HCT116 (cell line): Measurements from ENCODE around the gene UBA7. TPM values are rescaled to one million over a fixed set of nuclear protein-coding genes. Genes with fewer than 3 reads are reported as not detected.
"Not testable (repeated sequence)": the region's sequence is repeated elsewhere in the genome, so short reads cannot be mapped to it uniquely, and the experiment has no call there.

Source experiments
- ATAC-seq: fragments of 200-7000 bp; cut with Tn5 transposase; 2 replicates; pipeline ENCODE4 v1.9.1; 2020; ENCODE audit warnings: mild to moderate bottlenecking, moderate library complexity
- BruUV-seq: library from RNA; stranded (reverse); fragments of 400-500 nt; replicated peaks from 2 replicates; lab custom pipeline; 2021; lab: Mats Ljungman, UMichigan
- CTCF ChIA-PET: fragments of 300-600 bp; sonication (Branson Sonifier 250); formaldehyde crosslinking; loops from one replicate; lab custom pipeline; 2021; ENCODE audit warnings: antibody characterized with exemption; lab: Charles Lee
- POLR2A ChIA-PET: fragments of 300-600, 350-600 bp; sonication (Branson Sonifier 250); formaldehyde crosslinking; loops from one replicate; lab custom pipeline; 2021; ENCODE audit warnings: antibody characterized with exemption; lab: Charles Lee
- RAD21 ChIA-PET, 2 experiments: fragments of 300-600 bp; sonication (Branson Sonifier 250); formaldehyde crosslinking; loops; one replicate each; lab custom pipeline; 2023; ENCODE audit warnings: low total read pairs in 2 of 2; ENCODE audit not compliant: uncharacterized antibody in 2 of 2, unreplicated experiment in 2 of 2, low non-redundant PET in 1 of 2; lab: Charles Lee
- DNase-seq: peaks from one replicate; pipeline ENCODE4 v3.0.0-alpha.2; 2010; ENCODE audit warnings: low read depth, low spot score
- H2AFZ ChIP-seq: fragments of 200-600 bp; shearing (Covaris generic), sonication (generic); 2 replicates; pipeline ENCODE4 v1.6.1; 2017; ENCODE audit warnings: low read depth, mixed run types, mixed read lengths, antibody characterized with exemption, low read length; ENCODE audit not compliant: poor library complexity, severe bottlenecking
- H3K27ac ChIP-seq: 2 replicates; pipeline ENCODE4 v1.5.1; 2012; ENCODE audit warnings: low read depth, low read length
- H3K27me3 ChIP-seq: fragments of 200-600 bp; sonication (generic); 2 replicates; pipeline ENCODE4 v1.6.1; 2016; ENCODE audit warnings: mixed run types, low read length, mixed read lengths; ENCODE audit not compliant: insufficient read depth
- H3K36me3 ChIP-seq, 2 experiments: fragments of 200-500 bp in 1 of 2; fragments of 200-600 bp in 1 of 2; sonication (Bioruptor generic) in 1 of 2; sonication (generic) in 1 of 2; 2 replicates each; pipeline versions ENCODE4 v1.5.1 to v1.6.1; 2014 to 2016; ENCODE audit warnings: low read length in 2 of 2, inconsistent platforms in 1 of 2, mixed read lengths in 1 of 2, mixed run types in 1 of 2; ENCODE audit not compliant: insufficient read depth in 2 of 2, control insufficient read depth in 1 of 2
- H3K4me1 ChIP-seq, 2 experiments: fragments of 200-600 bp in 1 of 2; sonication (generic) in 1 of 2; 2 replicates each; pipeline versions ENCODE4 v1.5.1 to v1.6.1; 2012 to 2017; ENCODE audit warnings: low read length in 2 of 2, inconsistent platforms in 1 of 2, mild to moderate bottlenecking in 1 of 2, mixed read lengths in 1 of 2, mixed run types in 1 of 2, moderate library complexity in 1 of 2; ENCODE audit not compliant: insufficient read depth in 2 of 2, control insufficient read depth in 1 of 2
- H3K4me2 ChIP-seq: fragments of 200-600 bp; sonication (generic); 2 replicates; pipeline ENCODE4 v1.6.1; 2017; ENCODE audit warnings: mixed run types, low read length, mixed read lengths
- H3K4me3 ChIP-seq, 2 experiments: fragments of 200-600 bp in 1 of 2; sonication (generic) in 1 of 2; replicated peaks in 1 of 2; 2 replicates each; pipeline ENCODE4 v1.5.1; 2011 to 2016; ENCODE audit warnings: low read length in 2 of 2, control low read depth in 1 of 2, low read depth in 1 of 2, mild to moderate bottlenecking in 1 of 2, mixed read lengths in 1 of 2, mixed run types in 1 of 2
- H3K79me2 ChIP-seq: fragments of 200-600 bp; sonication (generic); 2 replicates; pipeline ENCODE4 v1.6.1; 2017; ENCODE audit warnings: mild to moderate bottlenecking, mixed run types, low read length, moderate library complexity, mixed read lengths; ENCODE audit not compliant: insufficient read depth
- H3K9ac ChIP-seq: fragments of 200-600 bp; sonication (generic); 2 replicates; pipeline ENCODE4 v1.6.1; 2016; ENCODE audit warnings: low read length, mixed read lengths
- H3K9me2 ChIP-seq: fragments of 200-600 bp; sonication (generic), shearing (Covaris generic); 2 replicates; pipeline ENCODE4 v1.6.1; 2017; ENCODE audit warnings: mixed run types, mild to moderate bottlenecking, moderate library complexity; ENCODE audit not compliant: insufficient read depth
- H3K9me3 ChIP-seq, 2 experiments: fragments of 200-500 bp in 1 of 2; fragments of 200-600 bp in 1 of 2; sonication (Bioruptor generic) in 1 of 2; sonication (generic) in 1 of 2; 2 replicates each; pipeline ENCODE4 v1.6.1; 2014 to 2017; ENCODE audit warnings: low read length in 2 of 2, mixed read lengths in 2 of 2, inconsistent platforms in 1 of 2, low read depth in 1 of 2, mild to moderate bottlenecking in 1 of 2, mixed run types in 1 of 2, moderate library complexity in 1 of 2; ENCODE audit not compliant: control insufficient read depth in 1 of 2, insufficient read depth in 1 of 2
- H4K20me1 ChIP-seq: fragments of 200-600 bp; sonication (generic), shearing (Covaris generic); 2 replicates; pipeline ENCODE4 v1.6.1; 2017; ENCODE audit warnings: mixed run types, mild to moderate bottlenecking, moderate library complexity; ENCODE audit not compliant: insufficient read depth
- CEBPB ChIP-seq: IDR thresholded peaks from 2 replicates; pipeline ENCODE4 v1.6.1; 2012; ENCODE audit warnings: low read depth
- EGR1 ChIP-seq: IDR thresholded peaks from 2 replicates; pipeline ENCODE4 v1.6.1; 2012; ENCODE audit warnings: low read depth
- FOSL1 ChIP-seq: IDR thresholded peaks from 2 replicates; pipeline ENCODE4 v1.6.1; 2012; ENCODE audit warnings: low read depth
- JUND ChIP-seq: IDR thresholded peaks from 2 replicates; pipeline ENCODE4 v1.6.1; 2012
- POLR2A ChIP-seq: IDR thresholded peaks from 2 replicates; pipeline ENCODE4 v1.7.0; 2011; ENCODE audit warnings: borderline replicate concordance; ENCODE audit not compliant: insufficient read depth, insufficient read length; ENCODE audit errors: extremely low read depth
- RAD21 ChIP-seq: IDR thresholded peaks from 2 replicates; pipeline ENCODE4 v1.6.1; 2012; ENCODE audit warnings: low read depth, mild to moderate bottlenecking
- REST ChIP-seq: IDR thresholded peaks from 2 replicates; pipeline ENCODE4 v1.6.1; 2012; ENCODE audit warnings: low read depth
- intact Hi-C: fragments of 100-400 bp; cut with micrococcal nuclease; formaldehyde crosslinking; loops from 2 replicates; pipeline ENCODE4 v1.10.0; 2022
- total RNA-seq: library from RNA; stranded (reverse); gene quantifications from one replicate; pipeline ENCODE4 v1.2.1, GENCODE V29; 2021; ENCODE audit not compliant: unreplicated experiment
- TF ChIP-seq, protein P1 (sequence below), 3 experiments: fragments of 200-600 bp in 1 of 3; sonication (generic) in 1 of 3; IDR thresholded peaks in 2 of 3; conservative IDR thresholded peaks in 1 of 3; 2 replicates each; pipeline ENCODE4 v1.5.1; 2012 to 2017; ENCODE audit warnings: low read depth in 2 of 3, low read length in 2 of 3, antibody characterized with exemption in 1 of 3, borderline replicate concordance in 1 of 3, control low read depth in 1 of 3, mild to moderate bottlenecking in 1 of 3, mixed read lengths in 1 of 3, mixed run types in 1 of 3, moderate library complexity in 1 of 3; ENCODE audit not compliant: insufficient read depth in 1 of 3
- TF ChIP-seq, protein P2 (sequence below): IDR thresholded peaks from 2 replicates; pipeline ENCODE4 v1.6.1; 2012
- TF ChIP-seq, protein P3 (sequence below): IDR thresholded peaks from 2 replicates; pipeline ENCODE4 v1.6.1; 2012

The UBA7 gene
- total RNA-seq, 1 experiment from 2014 or later = 2.6 TPM

- DNase-seq (no peak), ATAC-seq (no peak)
- no TSS peak for BruUV-seq
- Histone ChIP-seq H2AFZ (no peak overlapping the region), H3K9me3 (no peaks in the 10 kb centered on the region), H3K27me3 (no peaks in the 10 kb centered on the region), H3K27ac (no peak overlapping the region), H3K9ac (no peak overlapping the region), H4K20me1 (no peaks in the 10 kb centered on the region), H3K4me1 (peaks cover 2 to 10% of the 10 kb centered on the region in 2 experiments; a peak in 3 of 4 replicates), H3K36me3 (peaks cover 3 to 7% of the 10 kb centered on the region in 2 experiments; a peak in 3 of 4 replicates), H3K4me2 (no peak overlapping the region), H3K9me2 (no peaks in the 10 kb centered on the region), H3K79me2 (peaks cover 87% of the 10 kb centered on the region), H3K4me3 (no peak overlapping the region)
- TF ChIP-seq, protein P1, sequence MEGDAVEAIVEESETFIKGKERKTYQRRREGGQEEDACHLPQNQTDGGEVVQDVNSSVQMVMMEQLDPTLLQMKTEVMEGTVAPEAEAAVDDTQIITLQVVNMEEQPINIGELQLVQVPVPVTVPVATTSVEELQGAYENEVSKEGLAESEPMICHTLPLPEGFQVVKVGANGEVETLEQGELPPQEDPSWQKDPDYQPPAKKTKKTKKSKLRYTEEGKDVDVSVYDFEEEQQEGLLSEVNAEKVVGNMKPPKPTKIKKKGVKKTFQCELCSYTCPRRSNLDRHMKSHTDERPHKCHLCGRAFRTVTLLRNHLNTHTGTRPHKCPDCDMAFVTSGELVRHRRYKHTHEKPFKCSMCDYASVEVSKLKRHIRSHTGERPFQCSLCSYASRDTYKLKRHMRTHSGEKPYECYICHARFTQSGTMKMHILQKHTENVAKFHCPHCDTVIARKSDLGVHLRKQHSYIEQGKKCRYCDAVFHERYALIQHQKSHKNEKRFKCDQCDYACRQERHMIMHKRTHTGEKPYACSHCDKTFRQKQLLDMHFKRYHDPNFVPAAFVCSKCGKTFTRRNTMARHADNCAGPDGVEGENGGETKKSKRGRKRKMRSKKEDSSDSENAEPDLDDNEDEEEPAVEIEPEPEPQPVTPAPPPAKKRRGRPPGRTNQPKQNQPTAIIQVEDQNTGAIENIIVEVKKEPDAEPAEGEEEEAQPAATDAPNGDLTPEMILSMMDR (IDR thresholded peaks at IDR 0.05 in 2 of 3, conservative IDR thresholded peaks at IDR 0.05 in 1 of 3; ENCODE audit: borderline replicate concordance in 1 of 3, insufficient read depth in 1 of 3, low read depth in 2 of 3, low read length in 2 of 3) = no peak
- TF ChIP-seq REST (no peak), RAD21 (no peak), POLR2A (no peak), CEBPB (no peak), JUND (no peak), FOSL1 (no peak), EGR1 (no peak)
- TF ChIP-seq, protein P2, sequence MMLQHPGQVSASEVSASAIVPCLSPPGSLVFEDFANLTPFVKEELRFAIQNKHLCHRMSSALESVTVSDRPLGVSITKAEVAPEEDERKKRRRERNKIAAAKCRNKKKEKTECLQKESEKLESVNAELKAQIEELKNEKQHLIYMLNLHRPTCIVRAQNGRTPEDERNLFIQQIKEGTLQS = no peak
- TF ChIP-seq, protein P3, sequence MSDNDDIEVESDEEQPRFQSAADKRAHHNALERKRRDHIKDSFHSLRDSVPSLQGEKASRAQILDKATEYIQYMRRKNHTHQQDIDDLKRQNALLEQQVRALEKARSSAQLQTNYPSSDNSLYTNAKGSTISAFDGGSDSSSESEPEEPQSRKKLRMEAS = no peak
- intact Hi-C loops = no loop called here
- ChIA-PET CTCF (interaction anchor here (0.9 kb wide), 1 partner anchor 21 kb away, joined by 3 read pairs; the partner anchor contains the start of gene INKA1), RAD21 (no interaction called here), POLR2A (no interaction called here)
Observed at GRCh38 chr3:49781415-49782199, 32.1 kb downstream of the UBA7 start.

DNA sequence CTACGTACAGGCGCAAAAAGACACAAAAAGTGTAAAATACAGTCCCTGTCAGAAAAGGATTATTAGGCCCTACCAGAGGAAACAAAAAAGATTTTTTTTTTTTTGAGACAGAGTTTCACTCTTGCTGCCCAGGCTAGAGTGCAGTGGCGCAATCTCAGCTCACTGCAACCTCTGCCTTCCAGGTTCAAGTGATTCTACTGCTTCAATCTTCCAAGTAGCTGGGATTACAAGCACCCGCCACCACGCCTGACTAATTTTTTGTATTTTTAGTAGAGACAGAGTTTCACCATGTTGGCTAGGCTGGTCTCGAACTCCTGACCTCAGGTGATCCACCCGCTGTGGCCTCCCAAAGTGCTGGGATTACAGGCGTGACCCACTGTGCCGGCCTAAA lies 32.8 kb downstream of the UBA7 start:
- peaks cover 87% of the 10 kb centered on the region for H3K79me2 ChIP-seq
- H3K9ac ChIP-seq, H3K4me2 ChIP-seq, H3K36me3 ChIP-seq, CTCF ChIA-PET, H3K9me3 ChIP-seq, H3K9me2 ChIP-seq, DNase-seq, intact Hi-C loops, H2AFZ ChIP-seq, ATAC-seq, RAD21 ChIA-PET, H3K4me3 ChIP-seq, BruUV-seq, H3K4me1 ChIP-seq, H3K27ac ChIP-seq, H4K20me1 ChIP-seq, H3K27me3 ChIP-seq, POLR2A ChIA-PET: not testable (repeated sequence)
